PC-9 (cell line): ENCODE data around the gene ERC2.

Source experiments
- EZH2 ChIP-seq: fragments of 200-600 bp; sonication (generic); IDR thresholded peaks from 2 replicates; pipeline ENCODE4 v1.8.0; 2017; ENCODE audit warnings: antibody characterized with exemption, low read depth
- TF ChIP-seq, protein P1 (sequence below): fragments of 200-600 bp; sonication (generic); conservative IDR thresholded peaks from 2 replicates; pipeline ENCODE4 v1.6.1; 2017; ENCODE audit warnings: mixed run types, antibody characterized with exemption, mild to moderate bottlenecking, moderate library complexity

DNA sequence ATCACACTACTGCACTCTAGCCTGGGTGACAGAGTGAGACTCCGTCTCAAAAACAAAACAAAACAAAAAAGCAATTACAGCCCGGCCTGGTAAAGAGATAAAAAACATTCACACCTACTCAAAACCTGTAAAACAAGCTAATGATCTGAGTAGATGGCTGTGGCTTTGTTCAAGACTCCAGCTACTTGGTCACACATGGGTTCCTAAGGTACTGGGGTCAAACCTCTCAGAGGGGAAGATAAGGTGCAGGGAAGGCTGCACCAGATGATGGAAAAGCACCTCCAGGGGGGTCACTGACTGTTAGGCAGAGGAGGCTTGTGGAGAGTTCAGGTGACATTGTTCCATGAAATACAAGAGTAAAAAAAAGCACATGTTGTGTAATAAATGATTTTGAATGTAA is 531.0 kb downstream of the ERC2 start:
- TF ChIP-seq EZH2: no peak
- TF ChIP-seq, protein P1, sequence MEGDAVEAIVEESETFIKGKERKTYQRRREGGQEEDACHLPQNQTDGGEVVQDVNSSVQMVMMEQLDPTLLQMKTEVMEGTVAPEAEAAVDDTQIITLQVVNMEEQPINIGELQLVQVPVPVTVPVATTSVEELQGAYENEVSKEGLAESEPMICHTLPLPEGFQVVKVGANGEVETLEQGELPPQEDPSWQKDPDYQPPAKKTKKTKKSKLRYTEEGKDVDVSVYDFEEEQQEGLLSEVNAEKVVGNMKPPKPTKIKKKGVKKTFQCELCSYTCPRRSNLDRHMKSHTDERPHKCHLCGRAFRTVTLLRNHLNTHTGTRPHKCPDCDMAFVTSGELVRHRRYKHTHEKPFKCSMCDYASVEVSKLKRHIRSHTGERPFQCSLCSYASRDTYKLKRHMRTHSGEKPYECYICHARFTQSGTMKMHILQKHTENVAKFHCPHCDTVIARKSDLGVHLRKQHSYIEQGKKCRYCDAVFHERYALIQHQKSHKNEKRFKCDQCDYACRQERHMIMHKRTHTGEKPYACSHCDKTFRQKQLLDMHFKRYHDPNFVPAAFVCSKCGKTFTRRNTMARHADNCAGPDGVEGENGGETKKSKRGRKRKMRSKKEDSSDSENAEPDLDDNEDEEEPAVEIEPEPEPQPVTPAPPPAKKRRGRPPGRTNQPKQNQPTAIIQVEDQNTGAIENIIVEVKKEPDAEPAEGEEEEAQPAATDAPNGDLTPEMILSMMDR: no peak
